22Rv1 (cell line): ENCODE measurements around the gene MX1.

Experiments
- CTCF ChIP-seq: fragments of 450-650 bp; IDR thresholded peaks from 2 replicates; pipeline ENCODE4 v1.5.1; 2017; ENCODE audit warnings: mild to moderate bottlenecking
- ZFX ChIP-seq: fragments of 450-650 bp; IDR thresholded peaks from 2 replicates; pipeline ENCODE4 v1.6.1; 2017; ENCODE audit warnings: antibody characterized with exemption, borderline replicate concordance

GRCh38 chr21:41402231-41402630, 23.8 kb upstream of the MX1 start:
- TF ChIP-seq CTCF: no peak
- no peak for TF ChIP-seq ZFX
